Ramos (cell line): ENCODE results near the gene CRAMP1.
"Not testable (repeated sequence)": the region's sequence is repeated elsewhere in the genome, so short reads cannot be mapped to it uniquely, and the experiment has no call there.

Source experiments
- in situ Hi-C: fragments of 300-500 bp; cut with MboI; formaldehyde crosslinking; loops from one replicate; pipeline ENCODE4 v1.14.3; 2022; ENCODE audit warnings: low sequenced_read_pairs; ENCODE audit not compliant: unreplicated experiment

The CRAMP1 gene

DNA sequence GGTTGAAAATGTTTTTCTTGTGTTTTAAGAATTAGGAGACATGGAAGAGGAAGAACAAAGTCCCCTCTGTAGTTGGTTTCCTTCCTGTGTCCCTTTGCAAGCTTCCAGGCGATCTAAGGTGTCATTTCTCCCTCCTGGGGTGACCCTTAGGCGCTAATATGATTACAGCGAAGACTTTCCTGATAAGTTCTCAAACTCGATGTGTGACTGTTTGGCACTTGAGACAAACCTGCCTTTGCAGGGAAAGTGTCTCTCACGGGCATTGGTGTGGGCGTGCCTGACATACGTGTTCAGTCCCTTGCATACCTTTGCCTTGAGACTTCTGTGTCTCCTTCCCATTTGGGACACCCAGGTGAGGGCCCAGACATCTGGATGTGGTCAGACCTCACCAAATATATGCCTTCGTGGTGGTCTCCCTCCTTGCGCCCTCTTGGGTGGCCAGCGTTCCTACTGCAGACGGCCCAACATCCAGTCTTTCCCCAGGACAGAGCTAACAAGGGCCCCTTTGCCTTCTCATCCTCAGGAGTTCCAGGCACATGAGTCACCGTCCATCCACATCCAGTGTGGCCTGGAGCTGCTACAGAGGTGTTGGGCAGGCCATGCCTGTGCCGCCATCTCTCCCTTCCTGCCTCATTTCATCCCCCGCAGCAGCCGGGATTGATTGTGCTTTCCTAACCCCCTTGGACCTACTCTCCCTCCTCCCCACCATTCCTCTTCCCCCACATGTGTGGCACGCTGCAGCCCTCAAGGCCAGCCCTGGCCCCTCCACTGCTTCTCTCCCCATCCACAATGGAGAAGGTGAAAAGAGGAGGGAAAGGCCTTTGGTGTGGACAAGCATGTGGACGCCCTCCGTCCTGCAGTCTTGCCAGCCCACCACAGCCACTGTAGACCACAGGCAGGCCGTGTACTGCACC is 62.8 kb downstream of the CRAMP1 start:
- in situ Hi-C loops = no loop called here

DNA sequence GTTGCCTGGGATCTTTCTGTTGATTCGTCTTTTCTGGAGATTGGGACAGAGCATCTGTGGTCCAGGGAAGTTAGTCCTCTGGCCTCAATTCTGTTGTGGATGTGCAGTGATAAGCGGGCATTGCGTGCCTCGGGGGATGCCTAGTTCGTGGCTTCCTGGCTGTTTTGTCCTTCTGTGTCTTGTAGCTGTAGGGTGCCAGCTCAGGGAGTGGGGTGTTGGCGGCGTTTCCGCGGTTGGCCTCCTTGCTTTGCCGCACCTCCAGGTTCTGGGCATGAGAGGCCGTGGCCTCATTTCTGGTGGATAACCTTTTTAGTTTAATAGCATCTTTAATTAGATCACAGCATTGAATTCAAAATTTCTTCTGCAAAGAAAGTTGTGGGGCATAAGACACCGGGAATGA is 64.5 kb downstream of the CRAMP1 start:
- in situ Hi-C loops = no loop called here

DNA sequence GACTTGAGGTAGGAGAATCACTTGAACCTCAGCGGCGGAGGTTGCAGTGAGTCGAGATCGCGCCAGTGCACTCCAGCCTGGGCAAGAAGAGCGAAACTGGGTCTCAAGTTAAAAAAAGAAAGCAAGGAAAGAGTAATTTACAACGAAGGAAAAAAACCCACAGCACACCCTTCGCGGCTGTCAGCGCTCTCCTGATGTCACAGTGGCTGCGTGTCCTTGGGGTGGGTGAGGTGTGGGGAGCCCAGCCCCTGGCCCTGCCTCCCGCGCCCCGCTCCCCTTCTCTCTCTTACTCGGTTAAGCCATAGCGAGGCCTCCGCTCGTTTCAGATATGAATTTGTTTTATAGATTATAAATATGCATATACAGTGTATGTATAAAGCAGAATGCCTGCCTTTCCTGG is 65.2 kb downstream of the CRAMP1 start:
- in situ Hi-C loops = no loop called here

- in situ Hi-C loops = no loop called here
These were observed 65.9 kb downstream of the CRAMP1 start, which contains the start of gene JPT2 for GRCh38 chr16:1677942-1678499. JPT2 (plus strand) TSS chr16:1678279; CDS start chr16:1678313, 34 bp downstream.

- in situ Hi-C loops = no loop called here
These were observed 66.4 kb downstream of the CRAMP1 start for GRCh38 chr16:1678500-1679098.

DNA sequence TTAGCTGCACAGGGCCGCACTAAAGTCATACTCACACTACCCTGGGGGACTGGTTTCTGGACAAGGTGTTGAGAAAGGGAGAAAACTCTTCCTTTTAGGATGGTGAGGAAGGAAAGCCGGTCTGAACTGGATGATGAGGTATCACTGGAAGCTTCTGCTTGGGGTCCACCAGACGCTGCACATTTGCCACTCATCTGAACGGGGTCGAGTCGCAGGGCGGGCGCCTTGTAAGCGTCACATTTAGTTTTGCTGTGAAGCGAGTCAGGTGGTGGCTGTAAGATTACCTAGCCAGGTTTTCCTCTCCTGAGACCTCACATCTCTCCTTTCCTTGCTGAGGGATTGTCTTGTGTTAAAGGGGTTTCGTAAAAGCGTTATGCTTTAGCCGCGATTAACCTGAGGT is 68.2 kb downstream of the CRAMP1 start:
- in situ Hi-C loops = no loop called here

DNA sequence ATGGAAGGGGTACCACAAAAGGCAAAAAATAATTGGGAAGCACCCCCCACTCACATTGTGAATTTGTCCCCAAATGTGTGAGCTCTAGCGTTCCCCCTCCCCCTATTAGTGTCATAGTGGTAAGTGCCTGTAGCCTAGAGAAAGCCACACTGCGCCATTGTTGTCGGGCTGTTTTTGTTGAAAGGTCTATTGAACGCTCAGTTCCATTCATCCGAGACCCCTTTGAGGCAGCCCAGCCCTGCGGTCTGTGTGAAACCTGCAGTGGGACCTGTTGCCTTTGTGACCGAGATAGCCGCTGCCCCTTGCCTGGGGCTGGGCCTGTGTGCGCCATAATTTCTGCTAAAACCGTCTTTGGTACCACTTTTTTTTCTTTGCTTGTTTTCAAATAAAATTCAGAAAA is 68.9 kb downstream of the CRAMP1 start:
- in situ Hi-C loops = no loop called here

DNA sequence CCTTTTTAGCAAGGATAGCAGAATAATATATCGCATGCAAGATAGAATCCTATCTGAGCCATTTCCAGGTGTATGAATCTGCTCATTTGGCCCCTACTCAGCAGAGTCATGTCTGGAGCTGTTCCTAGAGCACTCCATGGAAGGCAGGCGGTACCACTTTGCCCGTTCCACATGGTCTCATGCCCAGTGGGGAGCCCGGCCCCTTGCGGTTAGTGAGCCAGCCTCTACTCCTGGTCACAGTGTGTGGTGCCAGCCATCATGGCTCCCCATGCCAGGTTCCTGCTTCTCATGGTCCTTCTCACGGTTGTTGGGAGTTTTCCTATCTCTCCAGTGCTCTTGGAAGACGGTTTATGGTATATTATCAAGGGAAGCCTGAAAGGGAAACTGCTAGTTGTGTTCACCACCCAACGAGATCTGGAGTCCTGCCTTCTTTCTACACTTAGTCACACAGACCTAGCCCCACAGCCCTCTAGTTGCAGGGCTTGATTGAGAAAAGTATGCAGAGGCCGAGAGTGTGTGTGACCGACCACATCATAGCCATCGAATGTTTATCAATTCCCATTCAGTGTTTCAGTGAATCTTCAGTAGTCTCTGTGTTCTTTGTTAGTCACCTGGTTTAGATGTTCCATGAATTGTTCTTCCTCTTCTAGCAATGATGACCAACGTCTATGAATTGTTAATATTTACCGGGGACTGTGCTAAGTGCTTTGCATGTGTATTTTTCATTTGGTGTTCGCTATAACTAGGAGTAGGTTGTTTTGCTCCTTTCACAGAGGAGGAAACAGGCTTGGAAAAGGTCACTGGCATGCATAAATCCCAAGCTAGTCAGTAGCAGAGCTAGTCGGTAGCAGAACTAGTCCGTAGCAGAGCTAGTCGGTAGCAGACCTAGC is 75.5 kb downstream of the CRAMP1 start:
- in situ Hi-C loops = no loop called here

GRCh38 chr16:1688807-1689560 is 76.8 kb downstream of the CRAMP1 start:
- in situ Hi-C loops = no loop called here

- in situ Hi-C loops = no loop called here
These were observed 77.7 kb downstream of the CRAMP1 start for GRCh38 chr16:1689853-1690252.

DNA sequence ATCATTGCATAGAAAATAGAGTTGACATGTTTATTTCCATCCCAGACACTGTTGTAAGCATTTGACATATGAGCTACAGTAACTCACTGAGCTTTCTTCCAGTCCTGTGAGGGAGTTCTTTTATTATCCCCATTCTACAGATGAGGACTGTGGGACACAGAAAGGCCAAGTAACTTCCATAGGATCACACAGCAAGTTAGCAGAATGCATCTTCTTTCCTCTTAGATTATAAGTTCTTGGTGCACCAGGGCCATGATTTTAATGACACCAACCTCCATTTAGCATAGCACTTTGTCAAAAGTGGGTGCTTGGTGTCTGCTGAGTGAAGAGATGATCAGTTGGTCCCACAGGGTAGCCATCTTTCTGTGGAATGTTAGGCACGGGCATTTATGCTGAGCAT is 78.7 kb downstream of the CRAMP1 start:
- in situ Hi-C loops = no loop called here

DNA sequence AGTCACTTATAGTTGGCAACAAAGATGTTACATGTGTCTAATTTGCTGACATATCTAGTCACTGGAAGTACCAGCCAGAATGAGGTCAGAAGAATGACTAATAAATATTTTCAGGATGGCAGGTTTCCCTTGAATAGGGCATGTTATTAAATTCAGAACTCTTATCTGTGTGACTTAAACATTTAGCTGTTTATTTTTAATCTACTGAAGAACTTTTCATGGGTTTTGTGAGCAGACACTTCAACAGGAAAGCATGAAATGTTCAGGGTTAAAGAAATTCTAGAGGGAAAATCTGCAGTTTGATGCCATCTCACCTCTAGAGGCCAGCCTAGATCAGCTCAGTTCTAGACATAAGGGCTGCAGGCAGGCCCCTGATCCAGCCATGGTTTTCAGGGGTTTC is 79.1 kb downstream of the CRAMP1 start:
- in situ Hi-C loops = no loop called here

DNA sequence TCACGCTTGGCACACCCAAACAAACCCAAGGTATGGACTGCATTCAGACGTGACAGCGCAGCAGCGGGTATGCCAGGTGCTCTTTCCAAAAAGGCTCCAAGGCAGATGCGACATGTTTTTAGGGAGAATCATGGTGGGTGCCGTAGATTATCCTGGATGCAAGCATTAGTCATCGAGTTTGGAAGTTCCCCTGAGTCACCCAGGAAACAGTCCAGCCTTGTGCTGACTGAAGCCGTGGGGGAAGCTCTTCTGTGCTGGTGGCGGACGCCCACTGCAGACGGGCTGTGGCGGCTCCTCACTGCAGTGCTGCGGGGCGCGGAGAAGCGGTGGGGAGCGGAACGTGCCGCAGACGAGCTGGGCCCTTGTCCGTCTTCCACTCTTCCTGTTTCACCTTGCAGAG is 79.8 kb downstream of the CRAMP1 start:
- in situ Hi-C loops = no loop called here

DNA sequence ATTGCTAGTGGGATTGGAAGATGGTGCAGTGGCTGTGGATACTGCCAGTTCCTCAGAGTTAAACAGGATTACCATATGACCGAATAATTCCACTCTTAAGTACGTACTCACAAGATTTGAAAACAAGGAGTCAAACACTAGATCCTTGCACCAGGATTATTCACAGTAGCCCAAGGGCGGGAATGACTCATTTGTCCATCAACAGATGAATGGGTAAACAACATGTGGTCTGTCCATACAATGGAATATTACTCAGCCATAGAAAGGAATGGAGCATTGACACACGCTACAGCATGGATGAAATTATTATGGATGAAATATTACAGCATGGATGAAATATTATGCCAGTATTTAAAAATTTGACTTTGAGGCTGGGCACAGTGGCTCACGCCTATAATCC is 84.7 kb downstream of the CRAMP1 start:
- in situ Hi-C loops = no loop called here

DNA sequence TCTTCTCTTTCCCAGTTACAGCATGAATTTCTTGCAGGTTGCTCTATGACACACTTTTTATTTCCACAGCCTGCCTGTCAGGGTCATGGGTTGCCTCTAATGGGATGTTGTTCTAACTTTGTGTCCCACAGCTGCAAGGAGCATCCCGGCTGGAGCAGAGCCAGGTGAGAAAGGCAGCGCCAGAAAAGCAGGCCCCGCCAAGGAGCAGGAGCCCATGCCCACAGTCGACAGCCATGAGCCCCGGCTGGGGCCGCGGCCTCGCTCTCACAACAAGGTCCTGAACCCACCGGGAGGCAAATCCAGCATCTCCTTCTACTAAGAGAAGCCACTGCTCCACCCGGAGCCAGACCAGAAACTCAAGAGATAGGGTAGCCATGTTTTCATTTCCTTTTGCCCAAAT is 86.5 kb downstream of the CRAMP1 start:
- in situ Hi-C loops = no loop called here

DNA sequence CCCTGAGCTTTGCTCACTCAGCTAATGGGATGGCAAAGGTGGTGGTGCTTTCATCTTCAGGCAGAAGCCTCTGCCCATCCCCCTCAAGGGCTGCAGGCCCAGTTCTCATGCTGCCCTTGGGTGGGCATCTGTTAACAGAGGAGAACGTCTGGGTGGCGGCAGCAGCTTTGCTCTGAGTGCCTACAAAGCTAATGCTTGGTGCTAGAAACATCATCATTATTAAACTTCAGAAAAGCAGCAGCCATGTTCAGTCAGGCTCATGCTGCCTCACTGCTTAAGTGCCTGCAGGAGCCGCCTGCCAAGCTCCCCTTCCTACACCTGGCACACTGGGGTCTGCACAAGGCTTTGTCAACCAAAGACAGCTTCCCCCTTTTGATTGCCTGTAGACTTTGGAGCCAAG is 88.1 kb downstream of the CRAMP1 start:
- in situ Hi-C loops = no loop called here

DNA sequence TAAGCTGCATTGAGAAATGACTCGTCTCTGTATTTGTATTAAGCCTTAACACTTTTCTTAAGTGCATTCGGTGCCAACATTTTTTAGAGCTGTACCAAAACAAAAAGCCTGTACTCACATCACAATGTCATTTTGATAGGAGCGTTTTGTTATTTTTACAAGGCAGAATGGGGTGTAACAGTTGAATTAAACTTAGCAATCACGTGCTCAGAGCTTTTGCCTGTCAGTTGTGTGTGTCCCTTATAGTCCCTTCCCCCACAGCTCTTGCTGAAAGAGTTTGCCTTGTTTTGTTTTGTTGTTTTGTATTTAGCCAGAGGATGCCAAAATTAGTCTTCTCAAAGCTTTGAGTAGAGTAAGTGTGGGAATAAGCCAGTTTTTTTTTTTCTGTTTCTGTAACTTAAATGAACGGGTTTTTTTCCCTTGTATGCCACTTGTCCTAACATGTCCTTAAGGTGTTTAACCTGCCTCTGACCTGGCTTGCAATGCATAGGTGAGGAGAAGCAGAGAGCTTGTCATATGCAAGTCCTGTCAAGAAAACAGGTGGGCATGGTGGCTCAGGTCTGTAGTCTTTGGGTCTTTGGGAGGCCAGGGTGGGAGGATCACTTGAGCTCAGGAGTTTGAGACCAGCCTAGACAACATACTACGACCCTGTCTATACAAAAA is 89.2 kb downstream of the CRAMP1 start:
- in situ Hi-C loops = no loop called here

- in situ Hi-C loops = not testable (repeated sequence)
These were observed 93.1 kb downstream of the CRAMP1 start for GRCh38 chr16:1705324-1705687.

DNA sequence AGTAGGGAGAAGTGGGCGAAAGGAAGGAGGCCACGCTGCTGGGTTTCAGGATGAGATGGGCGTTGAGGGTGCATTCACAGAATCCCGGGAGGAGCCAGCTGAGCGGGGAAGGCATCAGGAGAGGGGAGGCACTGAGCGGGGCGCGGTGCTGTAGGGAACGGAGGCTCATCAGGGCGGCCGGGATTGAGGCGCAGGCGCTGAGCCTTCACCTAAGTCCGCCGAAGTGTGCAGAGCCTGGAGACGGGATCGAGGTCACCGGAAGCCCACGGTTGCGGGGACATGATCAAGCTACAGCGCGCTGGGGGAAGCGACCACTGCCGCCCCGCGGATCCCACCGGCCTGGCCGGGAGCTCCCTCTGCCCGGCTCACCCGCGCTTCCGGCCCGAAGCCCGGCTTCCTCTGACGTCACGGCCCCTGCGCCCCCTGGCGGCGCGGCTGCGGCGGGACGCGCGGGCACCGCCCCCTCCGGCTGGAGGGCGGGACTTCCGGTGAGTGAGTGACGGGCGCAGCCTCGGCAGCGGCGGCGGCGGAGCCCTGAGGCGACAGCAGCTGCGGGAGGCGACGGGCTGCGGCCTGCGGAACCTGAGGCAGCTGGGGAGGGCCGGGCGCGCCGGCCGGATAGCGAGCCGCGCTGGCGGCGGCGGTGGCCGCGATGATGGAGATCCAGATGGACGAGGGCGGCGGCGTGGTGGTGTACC is 93.7 kb downstream of the CRAMP1 start, which contains the start of gene MAPK8IP3:
Gene MAPK8IP3, plus strand, starts transcription at position 508 of the 698 bp plus-strand sequence. Its CDS starts 145 bp downstream, at position 653.
- in situ Hi-C loops = no loop called here
